Type B pancreatic cell (in vitro differentiated cells): Measurements from ENCODE around the gene LARGE1. TPM values are rescaled to one million over a fixed set of nuclear protein-coding genes. Genes with fewer than 3 reads are reported as not detected.

Source experiments
- DNase-seq: peaks from one replicate; pipeline ENCODE4 v3.0.0; 2021; ENCODE audit warnings: mixed read lengths; ENCODE audit not compliant: unreplicated experiment; ENCODE audit errors: extremely low spot score
- H3K27ac Mint-ChIP-seq: 2 replicates; pipeline ENCODE4 v1.8.0; 2021; ENCODE audit warnings: mild to moderate bottlenecking, mixed read lengths
- H3K27me3 Mint-ChIP-seq: 2 replicates; pipeline ENCODE4 v1.8.0; 2021; ENCODE audit warnings: mixed read lengths
- H3K36me3 Mint-ChIP-seq: 2 replicates; pipeline ENCODE4 v1.8.0; 2021; ENCODE audit warnings: mixed read lengths
- H3K4me1 Mint-ChIP-seq: one replicate; pipeline ENCODE4 v1.8.0; 2021; ENCODE audit warnings: mixed read lengths; ENCODE audit not compliant: unreplicated experiment
- H3K4me3 Mint-ChIP-seq: 2 replicates; pipeline ENCODE4 v1.8.0; 2021; ENCODE audit warnings: mild to moderate bottlenecking, mixed read lengths
- H3K9me3 Mint-ChIP-seq: 2 replicates; pipeline ENCODE4 v1.8.0; 2021; ENCODE audit warnings: mixed read lengths
- total RNA-seq: library from RNA; stranded (reverse); gene quantifications from 2 replicates; pipeline ENCODE4 v1.2.1, GENCODE V29; 2021; ENCODE audit warnings: low replicate concordance
- TF ChIP-seq, protein P1 (sequence below): fragments of 200-600 bp; sonication (generic); conservative IDR thresholded peaks from 2 replicates; pipeline ENCODE4 v1.5.0; 2021; ENCODE audit warnings: antibody characterized with exemption, mild to moderate bottlenecking

The LARGE1 gene
- total RNA-seq, 1 donor from 2014 or later: 96.6 TPM

DNA sequence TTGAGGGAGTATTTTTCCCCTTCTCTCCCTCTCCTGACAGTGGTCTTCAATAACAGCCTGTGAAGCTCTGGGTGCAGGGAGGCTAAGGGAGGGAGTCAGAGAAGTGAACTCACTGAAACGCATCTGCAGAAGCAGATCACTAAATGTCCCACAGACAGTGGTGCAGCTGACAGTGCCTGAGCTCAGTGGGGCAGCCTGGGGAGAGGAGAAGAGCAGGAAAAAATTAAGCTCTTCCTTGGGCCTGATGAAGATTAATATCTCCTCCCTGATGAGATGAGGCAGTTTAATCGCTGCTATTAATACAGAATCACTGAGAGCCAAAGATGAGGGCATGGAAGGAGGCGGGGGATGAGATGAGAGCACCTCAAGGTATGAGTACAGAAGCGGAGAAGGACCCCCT lies 180.8 kb downstream of the LARGE1 start:
- Mint-ChIP-seq H3K4me1 (peaks cover 46% of the 10 kb centered on the region), H3K36me3 (peaks cover 30% of the 10 kb centered on the region), H3K9me3 (peaks cover 13% of the 10 kb centered on the region), H3K4me3 (no peak overlapping the region), H3K27me3 (no peaks in the 10 kb centered on the region), H3K27ac (no peak overlapping the region)
- TF ChIP-seq, protein P1, sequence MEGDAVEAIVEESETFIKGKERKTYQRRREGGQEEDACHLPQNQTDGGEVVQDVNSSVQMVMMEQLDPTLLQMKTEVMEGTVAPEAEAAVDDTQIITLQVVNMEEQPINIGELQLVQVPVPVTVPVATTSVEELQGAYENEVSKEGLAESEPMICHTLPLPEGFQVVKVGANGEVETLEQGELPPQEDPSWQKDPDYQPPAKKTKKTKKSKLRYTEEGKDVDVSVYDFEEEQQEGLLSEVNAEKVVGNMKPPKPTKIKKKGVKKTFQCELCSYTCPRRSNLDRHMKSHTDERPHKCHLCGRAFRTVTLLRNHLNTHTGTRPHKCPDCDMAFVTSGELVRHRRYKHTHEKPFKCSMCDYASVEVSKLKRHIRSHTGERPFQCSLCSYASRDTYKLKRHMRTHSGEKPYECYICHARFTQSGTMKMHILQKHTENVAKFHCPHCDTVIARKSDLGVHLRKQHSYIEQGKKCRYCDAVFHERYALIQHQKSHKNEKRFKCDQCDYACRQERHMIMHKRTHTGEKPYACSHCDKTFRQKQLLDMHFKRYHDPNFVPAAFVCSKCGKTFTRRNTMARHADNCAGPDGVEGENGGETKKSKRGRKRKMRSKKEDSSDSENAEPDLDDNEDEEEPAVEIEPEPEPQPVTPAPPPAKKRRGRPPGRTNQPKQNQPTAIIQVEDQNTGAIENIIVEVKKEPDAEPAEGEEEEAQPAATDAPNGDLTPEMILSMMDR: no peak
- no peak for DNase-seq

GRCh38 chr22:33737662-33738061 lies 182.6 kb downstream of the LARGE1 start:
- Mint-ChIP-seq H3K4me1 (peaks cover 47% of the 10 kb centered on the region), H3K27me3 (no peaks in the 10 kb centered on the region), H3K9me3 (peaks cover 5% of the 10 kb centered on the region), H3K36me3 (peaks cover 27% of the 10 kb centered on the region), H3K27ac (peak overlapping the region; percentile 25), H3K4me3 (no peak overlapping the region)
- TF ChIP-seq, protein P1: no peak
- DNase-seq: no peak

GRCh38 chr22:33735978-33736377 lies 184.3 kb downstream of the LARGE1 start:
- peaks cover 49% of the 10 kb centered on the region for H3K4me1 Mint-ChIP-seq
- TF ChIP-seq, protein P1: no peak
- H3K36me3 Mint-ChIP-seq: peaks cover 29% of the 10 kb centered on the region
- no peak for DNase-seq
- no peaks in the 10 kb centered on the region for H3K27me3 Mint-ChIP-seq
- no peak overlapping the region for H3K4me3 Mint-ChIP-seq
- peaks cover 5% of the 10 kb centered on the region for H3K9me3 Mint-ChIP-seq
- H3K27ac Mint-ChIP-seq: no peak overlapping the region

GRCh38 chr22:33728847-33729246 lies 191.4 kb downstream of the LARGE1 start:
- no peak overlapping the region for H3K4me3 Mint-ChIP-seq
- no peak for DNase-seq
- no peak overlapping the region for H3K27ac Mint-ChIP-seq
- H3K27me3 Mint-ChIP-seq: no peaks in the 10 kb centered on the region
- TF ChIP-seq, protein P1: no peak
- peaks cover 19% of the 10 kb centered on the region for H3K36me3 Mint-ChIP-seq
- peaks cover 34% of the 10 kb centered on the region for H3K4me1 Mint-ChIP-seq
- H3K9me3 Mint-ChIP-seq: no peaks in the 10 kb centered on the region

GRCh38 chr22:33726294-33726734 lies 194.0 kb downstream of the LARGE1 start:
- no peak for DNase-seq
- no peaks in the 10 kb centered on the region for H3K9me3 Mint-ChIP-seq
- peaks cover 18% of the 10 kb centered on the region for H3K36me3 Mint-ChIP-seq
- peaks cover 33% of the 10 kb centered on the region for H3K4me1 Mint-ChIP-seq
- no peaks in the 10 kb centered on the region for H3K27me3 Mint-ChIP-seq
- no peak overlapping the region for H3K4me3 Mint-ChIP-seq
- TF ChIP-seq, protein P1: no peak
- H3K27ac Mint-ChIP-seq: no peak overlapping the region

DNA sequence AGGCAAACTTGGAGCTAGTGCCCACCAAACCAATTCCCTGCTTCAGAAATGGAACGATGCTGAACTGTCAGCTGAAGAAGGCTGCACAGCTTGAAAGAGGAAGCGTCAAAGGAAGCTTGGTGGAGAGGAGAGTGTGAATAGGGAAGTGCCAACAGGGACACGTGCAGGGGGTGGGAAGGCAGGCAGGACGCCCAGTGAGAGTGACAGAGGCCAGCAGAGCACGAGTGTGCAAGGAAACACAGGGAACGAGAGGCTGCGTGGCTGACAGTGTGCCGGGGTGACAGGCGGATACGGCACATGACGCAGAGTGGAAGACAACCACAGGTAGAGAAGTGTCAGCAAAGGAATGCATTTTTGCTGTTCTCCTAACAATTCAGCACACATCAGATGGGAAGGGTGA lies 196.4 kb downstream of the LARGE1 start:
- peaks cover 20% of the 10 kb centered on the region for H3K4me1 Mint-ChIP-seq
- H3K27ac Mint-ChIP-seq: no peak overlapping the region
- DNase-seq: no peak
- H3K9me3 Mint-ChIP-seq: no peaks in the 10 kb centered on the region
- no peaks in the 10 kb centered on the region for H3K27me3 Mint-ChIP-seq
- peaks cover 24% of the 10 kb centered on the region for H3K36me3 Mint-ChIP-seq
- TF ChIP-seq, protein P1: no peak
- no peak overlapping the region for H3K4me3 Mint-ChIP-seq
